OCI-M2 (cell line): Measurements from ENCODE around the gene CCDC167.
"Not testable (repeated sequence)": the region's sequence is repeated elsewhere in the genome, so short reads cannot be mapped to it uniquely, and the experiment has no call there.

Experiments
- DNase-seq: peaks from one replicate; lab custom pipeline; 2025; ENCODE audit not compliant: unreplicated experiment; lab: John Stamatoyannopoulos, UW

The CCDC167 gene

GRCh38 chr6:37477656-37478435 lies 21.8 kb downstream of the CCDC167 start:
- no peak for DNase-seq

GRCh38 chr6:37477191-37477590 lies 22.5 kb downstream of the CCDC167 start:
- no peak for DNase-seq

- no peak for DNase-seq
Measured at GRCh38 chr6:37474316-37474715, 25.4 kb downstream of the CCDC167 start.

GRCh38 chr6:37473364-37474095 lies 26.2 kb downstream of the CCDC167 start:
- DNase-seq = no peak

- no peak for DNase-seq
Measured at GRCh38 chr6:37467718-37468117, 32.0 kb downstream of the CCDC167 start.

- DNase-seq = no peak
Measured at GRCh38 chr6:37463110-37463509, 36.6 kb downstream of the CCDC167 start.

- no peak for DNase-seq
Measured at GRCh38 chr6:37460805-37461204, 38.9 kb downstream of the CCDC167 start.

- DNase-seq = peak; percentile 95
Measured at GRCh38 chr6:37459981-37460800, 39.5 kb downstream of the CCDC167 start.

- no peak for DNase-seq
Measured at GRCh38 chr6:37456816-37457560, 42.7 kb downstream of the CCDC167 start.

GRCh38 chr6:37456126-37456525 lies 43.6 kb downstream of the CCDC167 start:
- DNase-seq = no peak

- no peak for DNase-seq
Measured at GRCh38 chr6:37454420-37455140, 45.1 kb downstream of the CCDC167 start.

- no peak for DNase-seq
Measured at GRCh38 chr6:37452522-37452921, 47.2 kb downstream of the CCDC167 start.

GRCh38 chr6:37451441-37452193 lies 48.1 kb downstream of the CCDC167 start:
- no peak for DNase-seq

GRCh38 chr6:37449984-37450383 lies 49.7 kb downstream of the CCDC167 start:
- no peak for DNase-seq

- not testable (repeated sequence) for DNase-seq
Measured at GRCh38 chr6:37443216-37443542, 56.5 kb downstream of the CCDC167 start.

GRCh38 chr6:37442416-37443215 lies 57.1 kb downstream of the CCDC167 start:
- DNase-seq = no peak

- DNase-seq = no peak
Measured at GRCh38 chr6:37441651-37442050, 58.0 kb downstream of the CCDC167 start.

- DNase-seq = no peak
Measured at GRCh38 chr6:37438930-37439329, 60.8 kb downstream of the CCDC167 start.

- no peak for DNase-seq
Measured at GRCh38 chr6:37435816-37436215, 63.9 kb downstream of the CCDC167 start.
